ENCODE data around the gene OSMR.

OSMR gene

DNA sequence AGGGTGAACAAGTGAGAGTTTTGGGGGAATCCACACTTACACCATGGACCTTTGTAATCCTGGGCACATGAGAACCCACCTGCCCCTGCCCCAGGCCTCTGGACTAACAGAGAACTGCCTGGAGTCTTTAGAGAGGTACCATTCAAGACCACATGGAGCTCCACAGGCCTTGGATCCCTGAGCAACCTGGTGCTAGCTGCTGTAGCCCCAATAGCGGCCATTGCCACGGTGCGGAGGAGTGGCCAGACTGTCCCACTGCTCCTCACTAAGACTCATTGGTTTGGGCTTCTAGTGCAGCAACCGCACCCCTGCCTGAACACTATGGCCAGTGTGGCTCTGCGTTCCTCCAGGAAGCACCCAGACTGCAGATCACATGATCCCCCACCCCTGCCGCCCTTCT is 45.8 kb downstream of the OSMR start:
- TF ChIP-seq, protein P1, sequence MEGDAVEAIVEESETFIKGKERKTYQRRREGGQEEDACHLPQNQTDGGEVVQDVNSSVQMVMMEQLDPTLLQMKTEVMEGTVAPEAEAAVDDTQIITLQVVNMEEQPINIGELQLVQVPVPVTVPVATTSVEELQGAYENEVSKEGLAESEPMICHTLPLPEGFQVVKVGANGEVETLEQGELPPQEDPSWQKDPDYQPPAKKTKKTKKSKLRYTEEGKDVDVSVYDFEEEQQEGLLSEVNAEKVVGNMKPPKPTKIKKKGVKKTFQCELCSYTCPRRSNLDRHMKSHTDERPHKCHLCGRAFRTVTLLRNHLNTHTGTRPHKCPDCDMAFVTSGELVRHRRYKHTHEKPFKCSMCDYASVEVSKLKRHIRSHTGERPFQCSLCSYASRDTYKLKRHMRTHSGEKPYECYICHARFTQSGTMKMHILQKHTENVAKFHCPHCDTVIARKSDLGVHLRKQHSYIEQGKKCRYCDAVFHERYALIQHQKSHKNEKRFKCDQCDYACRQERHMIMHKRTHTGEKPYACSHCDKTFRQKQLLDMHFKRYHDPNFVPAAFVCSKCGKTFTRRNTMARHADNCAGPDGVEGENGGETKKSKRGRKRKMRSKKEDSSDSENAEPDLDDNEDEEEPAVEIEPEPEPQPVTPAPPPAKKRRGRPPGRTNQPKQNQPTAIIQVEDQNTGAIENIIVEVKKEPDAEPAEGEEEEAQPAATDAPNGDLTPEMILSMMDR (conservative IDR thresholded peaks at IDR 0.05), result no peak
- TF ChIP-seq ZFX (IDR thresholded peaks at IDR 0.05), result no peak
- H3K27ac ChIP-seq, result no peak overlapping the region

DNA sequence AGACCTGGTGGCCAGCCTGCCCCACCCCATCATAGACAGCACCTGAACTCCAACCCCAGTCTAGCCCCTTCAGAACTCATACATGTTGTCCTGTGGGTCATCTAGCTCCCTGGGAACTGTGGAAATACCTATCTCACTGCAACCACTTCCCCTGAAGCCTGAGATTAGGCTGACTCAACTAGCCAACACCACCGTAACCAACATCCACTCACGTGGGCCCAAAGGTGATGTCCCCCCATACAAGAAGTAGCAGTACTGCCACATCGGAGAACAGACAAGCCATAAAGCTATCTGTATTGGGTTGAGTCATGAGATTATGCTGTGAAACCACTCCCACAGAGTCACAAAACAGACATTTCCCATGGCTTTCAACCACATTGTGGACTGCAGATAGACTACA is 46.6 kb downstream of the OSMR start:
- no peak overlapping the region for H3K27ac ChIP-seq
- TF ChIP-seq ZFX (IDR thresholded peaks at IDR 0.05), result no peak
- TF ChIP-seq, protein P1 (conservative IDR thresholded peaks at IDR 0.05), result no peak

DNA sequence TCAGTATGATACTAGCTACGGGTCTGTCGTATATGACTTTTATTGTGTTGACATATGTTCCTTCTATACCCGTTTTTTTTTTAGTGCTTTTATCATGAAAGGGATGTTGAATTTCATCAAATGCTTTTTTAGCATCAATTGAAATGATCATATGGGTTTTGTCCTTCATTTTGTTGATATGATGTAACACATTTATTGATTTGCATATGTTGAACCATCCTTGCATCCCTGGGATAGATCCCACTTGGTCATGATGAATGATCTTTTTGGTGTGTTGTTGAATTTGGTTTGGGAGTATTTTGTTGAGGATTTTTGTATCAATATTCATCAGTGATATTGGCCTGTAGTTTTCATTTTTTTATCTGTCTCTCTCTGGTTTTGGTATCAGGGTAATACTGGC is 50.9 kb downstream of the OSMR start:
- H3K27ac ChIP-seq, result no peak overlapping the region
- TF ChIP-seq ZFX (IDR thresholded peaks at IDR 0.05), result no peak
- TF ChIP-seq, protein P1 (conservative IDR thresholded peaks at IDR 0.05), result no peak

DNA sequence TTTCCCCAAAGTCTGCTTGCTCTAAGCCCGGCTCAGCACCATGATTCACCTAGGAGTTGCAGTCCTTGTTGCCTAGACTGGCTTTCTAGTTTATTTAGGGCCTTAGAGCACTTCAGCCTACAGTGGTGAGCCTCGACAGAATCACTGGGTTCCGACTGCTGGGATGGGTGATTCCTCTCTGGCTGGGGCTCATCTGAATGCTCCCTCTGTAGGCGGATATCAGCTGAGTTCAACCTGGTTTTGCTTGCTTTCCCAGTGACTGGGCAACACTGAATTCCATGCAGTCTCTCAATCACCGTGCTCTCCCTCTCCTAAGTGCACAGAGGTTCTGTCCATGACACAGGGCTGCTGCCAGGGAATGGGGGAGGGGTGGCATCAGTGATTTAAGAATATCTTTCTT is 54.1 kb downstream of the OSMR start:
- H3K27ac ChIP-seq, result no peak overlapping the region
- no peak for TF ChIP-seq ZFX (IDR thresholded peaks at IDR 0.05)
- TF ChIP-seq, protein P1 (conservative IDR thresholded peaks at IDR 0.05), result no peak

DNA sequence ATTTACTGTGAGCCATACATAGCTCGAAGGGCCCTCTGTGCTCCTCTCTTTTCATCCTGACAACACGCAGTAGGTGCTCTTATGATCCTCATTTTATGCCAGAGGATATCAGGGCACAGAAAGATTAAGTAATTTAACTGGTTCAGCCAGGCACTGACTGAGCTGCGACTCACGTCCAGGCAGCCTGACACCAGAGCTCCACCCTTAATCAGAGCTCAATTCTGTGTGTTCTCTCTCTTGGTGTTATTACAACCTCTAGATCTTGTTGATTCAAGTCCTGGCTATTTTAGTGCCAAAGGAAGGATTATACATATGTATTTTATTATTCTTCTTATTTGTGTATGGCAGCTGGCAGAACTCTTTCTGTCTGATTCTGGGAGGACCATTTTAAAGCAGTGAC is 59.7 kb downstream of the OSMR start:
- no peak for TF ChIP-seq ZFX (IDR thresholded peaks at IDR 0.05)
- TF ChIP-seq, protein P1 (conservative IDR thresholded peaks at IDR 0.05), result no peak
- no peak overlapping the region for H3K27ac ChIP-seq

DNA sequence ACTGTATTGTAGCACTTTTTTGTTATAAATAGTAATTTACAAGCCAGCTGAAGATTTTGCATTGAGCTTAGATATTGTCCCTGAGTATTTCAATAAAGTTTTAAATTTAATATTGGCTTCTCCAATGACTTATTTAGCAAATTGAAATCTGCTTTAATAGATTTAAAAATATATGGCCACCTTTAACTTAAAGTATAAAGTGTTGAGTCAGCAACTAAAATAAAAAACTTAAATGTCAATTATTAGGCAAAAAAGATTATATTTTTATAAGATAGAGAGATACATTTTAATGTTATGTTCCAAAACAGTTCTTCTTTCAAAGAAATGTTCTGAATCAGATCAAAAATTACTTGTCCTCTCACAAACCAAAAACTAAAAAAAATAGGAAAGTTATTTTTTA is 60.7 kb downstream of the OSMR start:
- TF ChIP-seq, protein P1 (conservative IDR thresholded peaks at IDR 0.05), result no peak
- TF ChIP-seq ZFX (IDR thresholded peaks at IDR 0.05), result no peak
- H3K27ac ChIP-seq, result no peak overlapping the region

DNA sequence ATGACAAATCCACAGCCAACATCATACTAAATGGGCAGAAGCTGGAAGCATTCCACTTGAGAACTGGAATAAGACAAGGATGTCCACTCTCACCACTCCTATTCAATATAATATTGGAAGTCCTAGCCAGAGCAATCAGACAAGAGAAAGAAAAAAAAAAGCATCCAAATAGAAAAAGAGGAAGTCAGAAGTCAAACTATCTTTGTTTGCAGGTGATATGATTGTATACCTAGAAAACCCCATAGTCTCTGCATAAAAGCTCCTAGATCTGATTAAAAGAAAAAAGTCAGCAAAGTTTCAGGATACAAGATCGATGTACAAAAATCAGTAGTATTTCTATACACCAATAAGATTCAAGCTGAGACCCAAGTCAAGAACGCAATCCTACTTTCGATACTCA is 66.1 kb downstream of the OSMR start:
- no peak for TF ChIP-seq ZFX (IDR thresholded peaks at IDR 0.05)
- TF ChIP-seq, protein P1 (conservative IDR thresholded peaks at IDR 0.05), result no peak
- H3K27ac ChIP-seq, result no peak overlapping the region

Measured in C4-2B (cell line).